ENCODE measurements around the gene RITA1. TPM values are rescaled to one million over a fixed set of nuclear protein-coding genes. Genes with fewer than 3 reads are reported as not detected.

Gene RITA1
- total RNA-seq, 1 donor from 2014 or later, result 17.9 TPM

DNA sequence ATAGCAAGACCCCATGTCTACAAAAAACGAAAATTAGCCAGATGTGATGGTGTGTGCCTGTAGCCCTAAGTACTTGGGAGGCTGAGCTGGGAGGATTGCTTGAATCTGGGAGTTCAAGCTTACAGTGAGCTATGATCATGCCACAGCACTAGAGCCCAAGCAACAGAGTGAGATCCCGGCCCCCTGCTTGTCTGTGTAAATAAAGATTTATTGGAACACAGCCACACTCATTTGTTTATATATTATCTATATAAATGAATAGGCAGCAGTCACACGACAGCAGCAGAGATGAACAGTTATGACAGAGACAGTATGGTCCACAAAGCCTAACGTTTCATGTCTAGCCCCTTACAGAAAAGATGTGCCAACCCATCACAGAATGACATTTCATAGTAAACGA is 15.1 kb upstream of the RITA1 start:
- H3K36me3 ChIP-seq, result peaks cover 100% of the 10 kb centered on the region
- TF ChIP-seq, protein P1, sequence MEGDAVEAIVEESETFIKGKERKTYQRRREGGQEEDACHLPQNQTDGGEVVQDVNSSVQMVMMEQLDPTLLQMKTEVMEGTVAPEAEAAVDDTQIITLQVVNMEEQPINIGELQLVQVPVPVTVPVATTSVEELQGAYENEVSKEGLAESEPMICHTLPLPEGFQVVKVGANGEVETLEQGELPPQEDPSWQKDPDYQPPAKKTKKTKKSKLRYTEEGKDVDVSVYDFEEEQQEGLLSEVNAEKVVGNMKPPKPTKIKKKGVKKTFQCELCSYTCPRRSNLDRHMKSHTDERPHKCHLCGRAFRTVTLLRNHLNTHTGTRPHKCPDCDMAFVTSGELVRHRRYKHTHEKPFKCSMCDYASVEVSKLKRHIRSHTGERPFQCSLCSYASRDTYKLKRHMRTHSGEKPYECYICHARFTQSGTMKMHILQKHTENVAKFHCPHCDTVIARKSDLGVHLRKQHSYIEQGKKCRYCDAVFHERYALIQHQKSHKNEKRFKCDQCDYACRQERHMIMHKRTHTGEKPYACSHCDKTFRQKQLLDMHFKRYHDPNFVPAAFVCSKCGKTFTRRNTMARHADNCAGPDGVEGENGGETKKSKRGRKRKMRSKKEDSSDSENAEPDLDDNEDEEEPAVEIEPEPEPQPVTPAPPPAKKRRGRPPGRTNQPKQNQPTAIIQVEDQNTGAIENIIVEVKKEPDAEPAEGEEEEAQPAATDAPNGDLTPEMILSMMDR (IDR thresholded peaks at IDR 0.05; ENCODE audit: borderline replicate concordance), result no peak
- no peaks in the 10 kb centered on the region for H3K4me1 ChIP-seq
- no peaks in the 10 kb centered on the region for H3K9me3 ChIP-seq (replicated peaks)
- DNase-seq, result no peak
- no peak overlapping the region for H3K27ac ChIP-seq (replicated peaks)
- no peaks in the 10 kb centered on the region for H3K27me3 ChIP-seq (ENCODE audit: low read depth)
- H3K4me3 ChIP-seq, result no peak overlapping the region
- intact Hi-C loops (cut with micrococcal nuclease), result loop anchor here (10.0 kb wide), 1 partner anchor 126 kb away; no protein-coding TSS in a partner anchor

DNA sequence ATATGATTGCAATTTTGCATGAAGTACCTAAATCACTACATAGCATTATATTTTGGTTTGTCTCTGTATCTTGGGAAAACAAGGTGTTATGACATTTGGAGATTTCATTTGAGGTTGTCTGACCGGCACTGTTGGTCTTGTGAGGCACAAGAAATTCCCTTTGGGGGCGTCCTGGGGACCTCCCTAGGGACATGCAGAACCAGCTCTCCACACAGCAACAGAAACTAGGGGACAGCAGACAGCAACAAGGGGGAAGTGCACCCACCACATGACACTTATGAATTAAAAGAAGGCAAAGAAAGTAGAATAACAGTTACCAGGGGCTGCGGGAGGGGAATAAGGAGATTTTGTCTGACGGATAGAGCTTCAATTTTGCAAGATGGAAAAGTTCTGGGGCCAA is 14.6 kb upstream of the RITA1 start:
- no peak for DNase-seq
- Histone ChIP-seq H3K9me3 (replicated peaks) (no peaks in the 10 kb centered on the region), H3K36me3 (peaks cover 100% of the 10 kb centered on the region), H3K27me3 (ENCODE audit: low read depth) (no peaks in the 10 kb centered on the region), H3K27ac (replicated peaks) (no peak overlapping the region), H3K4me1 (no peaks in the 10 kb centered on the region), H3K4me3 (no peak overlapping the region)
- TF ChIP-seq, protein P1 (IDR thresholded peaks at IDR 0.05; ENCODE audit: borderline replicate concordance), result no peak
- intact Hi-C loops (cut with micrococcal nuclease), result loop anchor here (10.0 kb wide), 1 partner anchor 126 kb away; no protein-coding TSS in a partner anchor

DNA sequence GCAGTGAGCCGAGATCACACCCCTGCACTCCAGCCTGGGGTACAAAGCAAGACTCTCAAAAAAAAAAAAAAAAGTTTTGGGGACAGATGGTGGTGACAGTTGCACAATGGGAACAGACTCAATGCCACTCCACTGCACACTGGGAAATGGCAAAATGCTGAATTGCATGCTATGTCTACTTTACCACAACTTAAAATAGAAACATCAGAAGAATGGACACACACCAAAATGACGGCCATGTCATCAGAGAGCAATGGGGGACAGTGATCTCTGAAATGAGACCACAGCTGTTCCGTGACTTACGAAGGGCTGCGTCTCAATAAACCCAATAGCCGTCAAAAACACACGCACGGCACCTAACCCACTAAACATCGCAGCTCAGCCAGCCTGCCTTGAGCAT is 14.0 kb upstream of the RITA1 start:
- H3K4me3 ChIP-seq, result no peak overlapping the region
- no peaks in the 10 kb centered on the region for H3K9me3 ChIP-seq (replicated peaks)
- no peaks in the 10 kb centered on the region for H3K27me3 ChIP-seq (ENCODE audit: low read depth)
- TF ChIP-seq, protein P1 (IDR thresholded peaks at IDR 0.05; ENCODE audit: borderline replicate concordance), result no peak
- H3K4me1 ChIP-seq, result no peaks in the 10 kb centered on the region
- DNase-seq, result no peak
- intact Hi-C loops (cut with micrococcal nuclease), result loop anchor here (10.0 kb wide), 1 partner anchor 127 kb away; no protein-coding TSS in a partner anchor
- H3K36me3 ChIP-seq, result peaks cover 100% of the 10 kb centered on the region
- no peak overlapping the region for H3K27ac ChIP-seq (replicated peaks)

DNA sequence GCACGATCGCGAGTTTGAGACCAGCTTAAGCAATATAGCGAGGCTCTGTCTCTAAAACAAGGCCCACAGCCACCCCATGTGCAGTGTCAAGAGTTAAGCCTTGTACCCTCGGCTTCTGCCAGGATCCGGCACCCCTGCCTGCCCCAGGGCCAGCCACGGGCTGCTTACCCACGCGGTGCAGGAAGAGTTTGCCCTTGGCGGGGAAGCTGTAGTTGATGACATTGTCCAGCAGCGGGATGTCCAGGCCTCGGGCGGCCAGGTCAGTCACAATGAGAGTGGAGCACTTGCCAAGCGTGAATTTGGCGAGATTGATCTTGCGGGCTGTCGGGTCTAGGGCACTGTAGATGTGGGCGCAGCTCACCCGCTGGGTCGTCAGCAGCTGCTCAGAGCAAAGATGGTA is 13.3 kb upstream of the RITA1 start:
- Histone ChIP-seq H3K36me3 (peaks cover 100% of the 10 kb centered on the region), H3K9me3 (replicated peaks) (peaks cover 3% of the 10 kb centered on the region), H3K4me1 (no peaks in the 10 kb centered on the region), H3K27ac (replicated peaks) (no peak overlapping the region), H3K4me3 (no peak overlapping the region), H3K27me3 (ENCODE audit: low read depth) (no peaks in the 10 kb centered on the region)
- intact Hi-C loops (cut with micrococcal nuclease), result loop anchor here (10.0 kb wide), 1 partner anchor 127 kb away; no protein-coding TSS in a partner anchor
- DNase-seq, result no peak
- TF ChIP-seq, protein P1 (IDR thresholded peaks at IDR 0.05; ENCODE audit: borderline replicate concordance), result no peak

DNA sequence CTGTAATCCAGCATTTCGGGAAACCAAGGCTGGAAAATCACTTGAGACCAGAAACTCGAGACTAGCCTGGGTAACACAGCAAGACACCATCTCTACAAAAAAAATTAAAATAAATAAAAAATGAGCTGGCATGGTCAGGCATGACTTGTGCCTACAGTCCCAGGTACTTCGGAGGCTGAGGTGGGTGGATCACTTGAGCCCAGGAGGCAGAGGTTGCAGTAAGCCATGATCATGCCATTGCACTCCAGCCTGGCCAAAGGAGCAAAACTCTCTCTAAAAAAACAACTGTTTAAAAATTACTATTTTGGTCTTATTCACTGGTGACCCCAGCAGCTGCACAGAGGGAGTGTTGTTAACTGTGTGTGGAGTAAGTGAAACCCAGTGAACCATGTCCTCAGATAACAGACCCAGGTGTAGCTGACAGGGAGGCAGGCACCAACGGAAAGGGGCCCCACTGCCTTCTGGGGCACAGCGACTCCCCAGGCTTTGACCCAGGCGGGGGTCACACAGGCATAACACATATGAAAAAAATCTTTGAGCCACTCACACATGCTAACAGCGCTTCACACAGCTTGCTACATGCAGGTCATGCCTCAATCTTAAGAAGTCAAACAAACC is 12.3 kb upstream of the RITA1 start:
- intact Hi-C loops (cut with micrococcal nuclease), result loop anchor here (10.0 kb wide), 1 partner anchor 128 kb away; no protein-coding TSS in a partner anchor
- no peaks in the 10 kb centered on the region for H3K27me3 ChIP-seq (ENCODE audit: low read depth)
- TF ChIP-seq, protein P1 (IDR thresholded peaks at IDR 0.05; ENCODE audit: borderline replicate concordance), result no peak
- H3K4me3 ChIP-seq, result no peak overlapping the region
- H3K4me1 ChIP-seq, result no peaks in the 10 kb centered on the region
- H3K36me3 ChIP-seq, result peaks cover 100% of the 10 kb centered on the region
- DNase-seq, result no peak
- no peak overlapping the region for H3K27ac ChIP-seq (replicated peaks)
- H3K9me3 ChIP-seq (replicated peaks), result peaks cover 6% of the 10 kb centered on the region

All from left ventricle myocardium inferior (tissue), 1 donor.